Calu3 (cell line): ENCODE measurements around the gene LTB4R2. TPM values are rescaled to one million over a fixed set of nuclear protein-coding genes. Genes with fewer than 3 reads are reported as not detected.
A peak's percentile ranks its signal among the peaks of the same experiment; 100 is the strongest.

Experiments
- BruUV-seq: library from RNA; stranded (reverse); fragments of 400-500 nt; replicated peaks from 2 replicates; lab custom pipeline; 2021; lab: Mats Ljungman, UMichigan
- CTCF ChIA-PET: fragments of 300-600 bp; sonication (Branson Sonifier 250); formaldehyde crosslinking; loops from one replicate; lab custom pipeline; 2022; ENCODE audit warnings: antibody characterized with exemption; lab: Charles Lee
- DNase-seq: peaks from one replicate; pipeline ENCODE4 v3.0.0; 2022
- H3K27ac Mint-ChIP-seq: one replicate; pipeline ENCODE4 v1.8.0; 2022; ENCODE audit warnings: mixed read lengths; ENCODE audit not compliant: unreplicated experiment
- H3K27me3 Mint-ChIP-seq: one replicate; pipeline ENCODE4 v1.8.0; 2022; ENCODE audit warnings: mixed read lengths; ENCODE audit not compliant: unreplicated experiment
- H3K36me3 Mint-ChIP-seq: one replicate; pipeline ENCODE4 v1.8.0; 2022; ENCODE audit warnings: mild to moderate bottlenecking, moderate library complexity, mixed read lengths; ENCODE audit not compliant: insufficient read depth, unreplicated experiment
- H3K4me1 Mint-ChIP-seq: one replicate; pipeline ENCODE4 v1.8.0; 2022; ENCODE audit warnings: mild to moderate bottlenecking, low read depth, mixed read lengths; ENCODE audit not compliant: unreplicated experiment
- H3K4me3 Mint-ChIP-seq: one replicate; pipeline ENCODE4 v1.8.0; 2022; ENCODE audit warnings: mild to moderate bottlenecking, low read depth, moderate library complexity, mixed read lengths; ENCODE audit not compliant: unreplicated experiment
- H3K9me3 Mint-ChIP-seq: one replicate; pipeline ENCODE4 v1.8.0; 2022; ENCODE audit warnings: low read depth, mixed read lengths; ENCODE audit not compliant: unreplicated experiment
- intact Hi-C: fragments of 100-400 bp; cut with micrococcal nuclease; formaldehyde crosslinking; loops from one replicate; pipeline ENCODE4 v1.10.0; 2022; ENCODE audit not compliant: unreplicated experiment
- total RNA-seq: library from RNA; stranded (reverse); gene quantifications from 2 replicates; pipeline ENCODE4 v1.2.3, GENCODE V29; 2022
- TF ChIP-seq, protein P1 (sequence below): fragments of 200-600 bp; IDR thresholded peaks from one replicate; pipeline ENCODE4 v1.8.0; 2022; ENCODE audit warnings: antibody characterized with exemption; ENCODE audit not compliant: unreplicated experiment

The LTB4R2 gene
- total RNA-seq, 1 experiment from 2014 or later, result 19.3 TPM

DNA sequence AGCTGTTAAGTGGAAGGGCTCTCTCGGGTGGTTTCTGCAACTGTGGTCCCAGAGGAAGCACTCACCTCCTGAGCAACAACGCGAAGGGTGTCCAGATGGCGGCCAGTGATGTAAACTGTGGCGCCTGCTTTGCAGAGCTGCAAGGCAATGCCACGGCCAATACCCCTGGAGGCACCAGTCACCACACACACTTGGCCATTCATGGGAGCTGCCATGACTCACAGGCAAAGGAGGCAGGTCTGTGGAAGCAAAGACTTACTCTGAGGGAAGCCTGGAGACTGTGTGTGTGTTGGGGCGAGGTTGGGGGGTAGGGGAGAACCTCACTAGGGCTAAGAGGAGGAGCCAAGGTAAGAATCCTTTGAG, 11.1 kb upstream of the LTB4R2 start:
- Mint-ChIP-seq H3K4me3 (peak overlapping the region; percentile 90), H3K36me3 (peaks cover 35% of the 10 kb centered on the region), H3K9me3 (no peaks in the 10 kb centered on the region), H3K4me1 (peaks cover 32% of the 10 kb centered on the region), H3K27me3 (no peaks in the 10 kb centered on the region), H3K27ac (peak overlapping the region; percentile 88)
- intact Hi-C loops, result no loop called here
- TF ChIP-seq, protein P1, sequence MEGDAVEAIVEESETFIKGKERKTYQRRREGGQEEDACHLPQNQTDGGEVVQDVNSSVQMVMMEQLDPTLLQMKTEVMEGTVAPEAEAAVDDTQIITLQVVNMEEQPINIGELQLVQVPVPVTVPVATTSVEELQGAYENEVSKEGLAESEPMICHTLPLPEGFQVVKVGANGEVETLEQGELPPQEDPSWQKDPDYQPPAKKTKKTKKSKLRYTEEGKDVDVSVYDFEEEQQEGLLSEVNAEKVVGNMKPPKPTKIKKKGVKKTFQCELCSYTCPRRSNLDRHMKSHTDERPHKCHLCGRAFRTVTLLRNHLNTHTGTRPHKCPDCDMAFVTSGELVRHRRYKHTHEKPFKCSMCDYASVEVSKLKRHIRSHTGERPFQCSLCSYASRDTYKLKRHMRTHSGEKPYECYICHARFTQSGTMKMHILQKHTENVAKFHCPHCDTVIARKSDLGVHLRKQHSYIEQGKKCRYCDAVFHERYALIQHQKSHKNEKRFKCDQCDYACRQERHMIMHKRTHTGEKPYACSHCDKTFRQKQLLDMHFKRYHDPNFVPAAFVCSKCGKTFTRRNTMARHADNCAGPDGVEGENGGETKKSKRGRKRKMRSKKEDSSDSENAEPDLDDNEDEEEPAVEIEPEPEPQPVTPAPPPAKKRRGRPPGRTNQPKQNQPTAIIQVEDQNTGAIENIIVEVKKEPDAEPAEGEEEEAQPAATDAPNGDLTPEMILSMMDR, result no peak
- peak; percentile 60 for DNase-seq
- BruUV-seq, result no TSS peak
- CTCF ChIA-PET, result interaction anchor here (0.6 to 4.2 kb wide), 6 partner anchors 9 to 152 kb away, joined by 3 to 108 read pairs (median 4); partner anchors contain the start of genes CIDEB, RABGGTA and TINF2

DNA sequence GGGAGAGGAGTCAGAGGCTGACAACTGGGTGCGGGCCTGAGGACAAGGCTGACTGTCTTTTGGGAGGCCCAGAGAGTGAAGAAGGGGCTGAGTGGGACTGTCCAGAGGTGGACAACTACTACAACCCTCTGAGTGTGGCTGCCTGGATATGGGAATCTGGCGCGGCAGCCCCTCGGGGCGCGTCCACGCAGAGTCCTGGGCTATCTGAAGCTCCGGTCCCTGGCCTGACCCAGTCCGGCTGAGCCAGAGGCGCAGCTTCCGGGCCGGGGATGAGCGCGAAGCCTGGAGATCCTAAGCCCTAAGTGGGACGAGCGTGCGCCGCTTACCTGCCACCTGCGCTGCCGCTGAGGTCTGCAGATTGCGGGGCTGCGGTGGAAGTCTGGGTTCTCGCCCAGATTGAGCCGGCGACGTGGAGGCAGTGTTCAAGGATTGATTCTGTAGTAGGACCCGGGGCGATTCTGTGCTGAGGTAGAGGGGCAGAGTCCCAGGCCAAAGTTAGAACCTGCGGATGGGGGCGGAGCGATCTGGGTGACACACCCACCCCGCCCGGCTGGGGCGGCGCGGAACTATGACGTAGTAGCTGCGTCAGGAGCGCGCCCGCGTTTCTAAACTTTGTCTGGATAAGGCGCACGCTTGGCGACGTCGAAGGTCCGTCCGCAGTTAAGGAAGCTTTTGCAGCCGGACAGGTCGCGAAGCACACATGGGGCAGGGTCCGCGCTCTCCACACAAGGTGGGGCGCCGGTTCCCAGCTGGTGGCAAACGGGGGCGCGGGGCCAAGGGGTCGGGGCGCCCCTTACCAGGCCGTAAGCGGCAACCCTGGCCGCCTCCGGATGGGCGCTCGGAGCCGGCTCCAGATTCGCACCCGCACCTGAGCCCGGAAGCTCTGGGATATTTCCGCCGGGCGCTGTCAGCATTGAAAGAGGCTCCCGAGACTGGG, 10.4 kb upstream of the LTB4R2 start, which contains the start of the genes DHRS1 and NOP9:
Gene DHRS1, minus strand, starts transcription at position 526 of the 937 bp plus-strand sequence. CDS start 674 bp downstream, outside the sequence.
Gene NOP9, plus strand, starts transcription at position 596 of the 937 bp plus-strand sequence. Its CDS starts 105 bp downstream, at position 701.
- Mint-ChIP-seq H3K9me3 (no peaks in the 10 kb centered on the region), H3K4me3 (peak within 1 kb of the TSS; percentile 90), H3K27ac (peak within 1 kb of the TSS; percentile 88), H3K4me1 (peaks cover 32% of the 10 kb centered on the region), H3K36me3 (peaks cover 38% of the 10 kb centered on the region), H3K27me3 (no peaks in the 10 kb centered on the region)
- peak; percentile 94 for DNase-seq
- TF ChIP-seq, protein P1, result no peak
- intact Hi-C loops, result no loop called here
- TSS peak; percentile 75 for BruUV-seq
- CTCF ChIA-PET, result interaction anchor here (0.6 to 4.2 kb wide), 9 partner anchors 8 to 153 kb away, joined by 3 to 108 read pairs (median 3); partner anchors contain the start of genes CIDEB, MDP1, RABGGTA and TINF2

DNA sequence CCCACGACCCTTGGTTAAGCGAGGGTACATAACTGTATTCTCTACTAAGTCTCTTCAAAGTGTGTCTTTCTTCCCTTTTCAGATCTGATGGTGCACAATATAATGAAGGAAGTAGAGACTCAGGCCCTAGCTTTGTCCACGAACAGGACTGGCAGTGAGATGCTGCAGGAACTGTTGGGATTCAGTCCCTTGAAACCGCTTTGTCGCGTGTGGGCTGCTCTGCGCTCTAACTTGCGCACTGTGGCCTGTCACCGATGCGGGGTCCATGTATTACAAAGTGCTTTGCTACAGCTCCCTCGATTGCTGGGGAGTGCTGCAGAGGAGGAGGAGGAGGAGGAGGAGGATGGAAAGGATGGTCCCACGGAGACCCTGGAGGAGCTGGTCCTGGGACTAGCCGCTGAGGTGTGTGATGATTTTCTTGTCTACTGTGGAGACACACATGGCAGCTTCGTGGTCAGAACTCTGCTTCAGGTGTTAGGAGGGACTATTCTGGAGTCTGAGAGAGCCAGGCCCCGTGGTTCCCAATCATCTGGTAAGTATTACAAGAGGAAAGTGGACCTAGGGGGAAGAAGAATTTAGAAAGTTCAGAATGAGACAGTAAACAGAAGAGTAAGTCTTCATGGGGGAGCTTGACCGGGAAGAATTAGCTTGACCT, 9.5 kb upstream of the LTB4R2 start:
- peaks cover 38% of the 10 kb centered on the region for H3K36me3 Mint-ChIP-seq
- intact Hi-C loops, result no loop called here

DNA sequence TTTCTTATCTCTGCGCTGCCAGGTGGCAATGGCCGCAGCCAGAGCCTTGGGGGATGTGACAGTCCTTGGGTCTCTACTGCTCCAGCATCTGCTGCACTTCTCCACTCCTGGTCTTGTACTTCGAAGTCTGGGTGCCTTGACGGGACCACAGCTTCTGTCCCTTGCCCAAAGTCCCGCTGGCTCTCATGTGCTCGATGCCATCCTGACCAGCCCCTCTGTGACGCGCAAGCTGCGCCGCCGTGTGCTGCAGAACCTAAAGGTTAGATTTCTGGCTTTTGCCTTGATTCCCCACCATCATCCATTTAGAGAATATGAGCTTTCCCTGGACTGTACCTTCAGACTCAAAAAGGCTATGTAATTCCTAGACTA, 5.9 kb upstream of the LTB4R2 start:
- Mint-ChIP-seq H3K27ac (no peak overlapping the region), H3K27me3 (no peaks in the 10 kb centered on the region), H3K4me3 (no peak overlapping the region), H3K4me1 (peaks cover 30% of the 10 kb centered on the region), H3K36me3 (peaks cover 36% of the 10 kb centered on the region), H3K9me3 (no peaks in the 10 kb centered on the region)
- CTCF ChIA-PET, result no interaction called here
- DNase-seq, result no peak
- TF ChIP-seq, protein P1, result no peak
- no TSS peak for BruUV-seq
- intact Hi-C loops, result no loop called here

More for the DNA sequence above, 9.5 kb upstream of the LTB4R2 start:
- no TSS peak for BruUV-seq
- TF ChIP-seq, protein P1, result no peak
- no peak overlapping the region for H3K27ac Mint-ChIP-seq
- peak overlapping the region; percentile 90 for H3K4me3 Mint-ChIP-seq
- H3K27me3 Mint-ChIP-seq, result no peaks in the 10 kb centered on the region
- CTCF ChIA-PET, result interaction anchor here (0.8 to 4.2 kb wide), 6 partner anchors 7 to 85 kb away, joined by 3 to 108 read pairs (median 4); partner anchors contain the start of genes CIDEB, MDP1 and TINF2
- H3K4me1 Mint-ChIP-seq, result peaks cover 32% of the 10 kb centered on the region
- no peak for DNase-seq
- no peaks in the 10 kb centered on the region for H3K9me3 Mint-ChIP-seq
